ENCODE results near the gene TRNT1.

GRCh38 chr3:3178498-3179328 is 52.0 kb downstream of the TRNT1 start:
- TF ChIP-seq POLR2AphosphoS5 (IDR thresholded peaks at IDR 0.05) (no peak), CTCF (IDR thresholded peaks at IDR 0.05) (no peak), POLR2A (IDR thresholded peaks at IDR 0.05) (no peak)

Data from prostate gland (tissue), 2 donors.